ENCODE measurements around the gene TICAM2.

GRCh38 chr5:115585265-115585664, 17.0 kb downstream of the TICAM2 start:
- TF ChIP-seq CTCF (IDR thresholded peaks at IDR 0.05), result no peak
- no peak for TF ChIP-seq RCOR1 (IDR thresholded peaks at IDR 0.05; ENCODE audit: low read depth, low read length)
- no peak for TF ChIP-seq POLR2A (IDR thresholded peaks at IDR 0.05; ENCODE audit: low read length)
- TF ChIP-seq SMC3 (IDR thresholded peaks at IDR 0.05), result no peak
- no peak for TF ChIP-seq PBX3 (IDR thresholded peaks at IDR 0.05)
- TF ChIP-seq HMGXB4 (CRISPR knock-in tag; IDR thresholded peaks at IDR 0.05; ENCODE audit: borderline replicate concordance), result no peak
- TF ChIP-seq BHLHE40 (IDR thresholded peaks at IDR 0.05; ENCODE audit: low read depth, low read length), result no peak
- no peak for TF ChIP-seq NFE2L2 (conservative IDR thresholded peaks at IDR 0.05; ENCODE audit: low read length)
- no peak for TF ChIP-seq EP300 (IDR thresholded peaks at IDR 0.05)
- no peak for TF ChIP-seq JUN (IDR thresholded peaks at IDR 0.05)

All from A549 (cell line).